Activated CD4-positive, CD25-positive, alpha-beta regulatory T cell treated with anti-CD3 and anti-CD28 coated beads, Interleukin-2, amount 50 U/mL, for 72 hours (primary cell): ENCODE data around the gene TK1.
"Not testable (repeated sequence)": the region's sequence is repeated elsewhere in the genome, so short reads cannot be mapped to it uniquely, and the experiment has no call there.

Source experiments
- DNase-seq: peaks from one replicate; pipeline ENCODE4 v3.0.0; 2021

The TK1 gene, protein sequence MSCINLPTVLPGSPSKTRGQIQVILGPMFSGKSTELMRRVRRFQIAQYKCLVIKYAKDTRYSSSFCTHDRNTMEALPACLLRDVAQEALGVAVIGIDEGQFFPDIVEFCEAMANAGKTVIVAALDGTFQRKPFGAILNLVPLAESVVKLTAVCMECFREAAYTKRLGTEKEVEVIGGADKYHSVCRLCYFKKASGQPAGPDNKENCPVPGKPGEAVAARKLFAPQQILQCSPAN

DNA sequence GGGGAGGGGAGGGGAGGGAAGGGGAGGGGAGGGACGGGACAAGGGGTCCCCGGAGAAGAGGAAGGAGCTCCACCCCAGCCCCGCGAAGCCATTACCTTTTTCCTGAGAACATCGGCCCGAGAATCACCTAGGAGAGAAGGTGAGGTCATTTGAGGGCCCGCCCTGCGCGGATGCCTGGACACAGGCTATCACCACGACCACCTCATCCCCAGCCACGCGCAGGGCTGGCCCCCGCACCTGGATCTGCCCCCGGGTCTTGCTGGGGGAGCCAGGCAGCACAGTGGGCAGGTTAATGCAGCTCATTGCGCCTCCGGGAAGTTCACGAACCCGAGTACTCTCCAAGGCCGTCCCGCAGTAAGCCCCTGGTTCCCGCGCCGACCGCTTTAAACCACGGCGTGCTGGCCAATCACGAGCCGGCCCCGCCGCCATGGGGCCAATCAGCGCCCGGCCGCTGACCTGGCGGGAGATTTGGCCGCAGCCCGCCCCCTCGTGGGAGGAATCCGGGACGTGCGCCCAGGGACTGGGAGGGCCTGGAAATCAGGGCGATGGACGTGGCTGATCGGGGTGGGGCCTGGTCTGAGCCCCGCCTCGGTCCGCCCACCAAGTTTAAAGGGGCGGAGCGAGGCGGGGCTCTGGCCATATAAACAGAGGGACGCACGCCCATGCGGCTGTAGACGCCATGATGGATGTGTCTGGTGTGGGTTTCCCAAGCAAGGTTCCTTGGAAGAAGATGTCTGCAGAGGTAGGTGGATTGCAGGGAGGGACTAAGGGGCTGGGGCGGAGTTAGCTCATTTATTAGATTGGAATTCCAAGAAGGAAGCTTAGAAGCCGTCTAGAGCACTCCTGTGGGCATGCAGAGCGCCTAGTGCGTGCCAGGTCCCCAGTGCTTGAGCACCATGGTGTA is at the start of gene TK1, which contains the start of gene AFMID:
Gene TK1, minus strand, starts transcription at position 361 of the 904 bp plus-strand sequence. Its CDS starts 58 bp downstream, at position 303.
Gene AFMID, plus strand, starts transcription at position 671 of the 904 bp plus-strand sequence. Its CDS starts 9 bp downstream, at position 680.
- peak; percentile 93 for DNase-seq

DNA sequence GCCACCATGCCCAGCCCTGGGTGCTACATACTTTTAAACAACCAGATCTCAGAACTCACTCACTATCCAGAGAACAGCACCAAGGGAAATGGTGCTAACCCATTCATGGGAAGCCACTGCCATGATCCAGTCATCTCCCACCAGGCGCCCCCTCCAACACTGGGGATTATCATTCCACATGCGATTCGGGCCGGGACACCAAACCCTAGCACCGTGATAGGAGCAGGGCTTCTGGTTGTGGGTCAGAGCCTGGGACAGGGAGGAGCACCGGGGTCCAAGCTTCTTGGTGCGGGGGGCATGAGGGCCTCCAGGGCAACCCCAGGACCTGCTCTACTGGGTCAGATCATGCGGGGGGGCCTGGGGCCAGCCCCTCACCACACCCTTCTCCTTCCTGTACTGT is 49.0 kb upstream of the TK1 start:
- DNase-seq: no peak

DNA sequence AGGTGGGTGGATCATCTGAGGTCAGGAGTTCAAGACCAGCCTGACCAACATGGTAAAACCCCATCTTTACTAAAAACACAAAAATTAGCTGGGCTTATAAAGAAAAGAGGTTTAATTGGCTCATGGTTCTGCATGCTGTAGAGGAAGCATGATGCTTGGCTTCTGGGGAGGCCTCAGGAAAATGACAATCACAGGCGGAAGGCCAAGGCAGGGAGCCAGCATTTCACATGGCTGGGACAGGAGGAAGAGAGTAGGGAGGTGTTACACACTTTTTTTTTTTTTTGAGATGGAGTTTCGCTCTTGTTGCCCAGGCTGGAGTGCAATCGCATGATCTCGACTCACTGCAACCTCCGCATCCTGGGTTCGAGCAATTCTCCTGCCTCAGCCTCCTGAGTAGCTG is 48.2 kb upstream of the TK1 start:
- not testable (repeated sequence) for DNase-seq

DNA sequence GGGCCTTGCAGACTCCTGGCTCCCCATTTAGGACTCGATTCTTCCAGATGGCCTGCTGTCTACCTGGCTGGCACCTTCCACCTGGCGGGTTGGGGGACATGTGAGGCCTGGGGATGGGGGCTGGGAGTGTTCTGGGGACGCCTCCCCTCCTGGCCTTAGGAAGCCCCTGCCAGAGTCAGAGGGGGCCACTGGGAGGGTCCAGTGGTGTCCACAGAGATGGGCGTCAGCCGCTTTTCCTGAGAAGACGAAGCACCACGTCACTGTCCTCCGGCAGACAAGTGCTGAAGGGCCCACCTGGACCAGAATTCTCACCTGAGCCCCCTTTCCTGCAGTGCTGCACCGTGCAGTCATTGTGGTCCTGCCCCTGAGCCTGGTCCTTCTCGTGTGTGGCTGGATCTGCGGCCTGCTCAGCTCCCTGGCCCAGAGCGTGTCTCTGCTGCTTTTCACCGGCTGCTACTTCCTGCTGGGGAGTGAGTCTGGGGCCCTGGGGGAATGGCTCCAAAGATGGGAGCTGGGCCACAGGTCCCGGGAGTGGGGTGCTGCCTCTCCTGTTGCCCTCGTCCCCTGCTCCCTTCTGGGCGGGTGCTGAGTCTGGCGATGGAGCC is 47.5 kb upstream of the TK1 start:
- DNase-seq: no peak

DNA sequence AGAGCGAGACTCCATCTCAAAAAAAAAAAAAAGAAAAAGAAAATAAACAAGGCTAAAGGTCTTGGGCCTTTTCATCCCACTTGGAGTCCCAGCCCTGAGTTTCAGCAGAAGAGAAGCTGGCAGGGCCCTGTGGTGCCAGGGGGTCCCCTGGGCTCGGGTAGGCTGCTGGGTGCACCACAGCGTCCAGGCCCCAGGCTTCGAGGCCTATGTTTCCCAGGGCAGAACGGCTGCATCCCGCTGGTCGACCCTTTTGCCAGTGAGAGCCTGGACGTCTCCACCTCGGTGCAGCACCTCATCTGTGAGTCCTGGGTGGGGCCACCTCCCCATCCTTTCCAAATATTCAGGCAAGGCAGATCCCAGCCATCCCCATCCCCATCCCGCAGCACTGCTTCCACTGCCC is 46.8 kb upstream of the TK1 start:
- DNase-seq: no peak

DNA sequence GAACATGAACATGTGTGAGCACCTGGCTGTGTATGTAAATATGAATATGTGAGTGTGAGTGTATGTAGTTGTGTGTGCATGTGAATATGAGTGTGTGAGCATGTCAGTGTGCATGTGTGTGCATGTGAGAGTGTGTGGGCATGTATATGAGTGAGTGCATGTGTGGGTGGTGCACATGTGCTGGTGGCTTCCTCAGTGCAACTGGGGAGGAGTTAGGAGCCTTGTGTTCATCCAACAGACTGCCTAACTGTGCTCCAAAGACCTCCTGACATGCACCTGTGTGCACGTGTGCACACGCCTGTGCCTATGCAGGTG is 46.0 kb upstream of the TK1 start:
- DNase-seq: no peak

DNA sequence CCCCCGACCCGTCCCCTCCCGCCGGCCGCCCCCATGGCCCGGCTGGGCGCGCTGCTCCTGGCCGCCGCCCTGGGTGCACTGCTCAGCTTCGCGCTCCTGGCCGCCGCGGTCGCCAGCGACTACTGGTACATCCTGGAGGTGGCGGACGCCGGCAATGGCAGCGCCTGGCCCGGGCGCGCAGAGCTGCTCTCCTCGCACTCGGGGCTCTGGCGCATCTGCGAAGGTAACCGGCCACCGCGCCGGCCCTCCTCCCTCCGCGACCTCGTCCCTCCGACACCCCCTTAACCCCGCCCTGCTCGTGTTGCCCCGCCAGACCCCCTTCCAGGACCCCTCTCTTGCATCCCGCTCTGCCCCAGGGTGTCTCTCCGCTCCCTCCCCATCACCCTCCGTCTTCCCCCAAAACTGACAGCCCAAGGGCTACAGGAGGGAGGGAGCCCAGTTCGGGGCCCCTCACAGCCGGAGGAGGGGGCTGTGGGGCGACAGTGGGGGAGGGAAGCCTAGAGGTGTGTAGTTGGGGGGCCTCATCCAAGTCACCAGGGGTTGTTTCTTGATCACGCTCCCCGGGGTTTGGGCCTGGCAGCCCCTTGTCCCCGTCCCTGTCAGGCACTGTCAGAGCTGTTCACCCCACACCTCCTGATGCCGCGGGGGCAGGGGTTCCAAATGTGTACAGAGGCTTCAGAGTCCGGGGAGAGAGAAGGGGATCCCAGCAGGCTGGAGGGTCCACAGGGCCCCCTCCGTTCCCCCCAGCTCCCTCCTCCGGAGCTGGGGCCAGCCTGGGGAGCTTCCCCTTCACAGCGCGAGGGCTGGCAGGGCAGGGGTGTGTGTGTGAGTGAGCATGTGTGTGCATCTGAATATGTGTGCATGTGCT is 45.4 kb upstream of the TK1 start:
- no peak for DNase-seq

DNA sequence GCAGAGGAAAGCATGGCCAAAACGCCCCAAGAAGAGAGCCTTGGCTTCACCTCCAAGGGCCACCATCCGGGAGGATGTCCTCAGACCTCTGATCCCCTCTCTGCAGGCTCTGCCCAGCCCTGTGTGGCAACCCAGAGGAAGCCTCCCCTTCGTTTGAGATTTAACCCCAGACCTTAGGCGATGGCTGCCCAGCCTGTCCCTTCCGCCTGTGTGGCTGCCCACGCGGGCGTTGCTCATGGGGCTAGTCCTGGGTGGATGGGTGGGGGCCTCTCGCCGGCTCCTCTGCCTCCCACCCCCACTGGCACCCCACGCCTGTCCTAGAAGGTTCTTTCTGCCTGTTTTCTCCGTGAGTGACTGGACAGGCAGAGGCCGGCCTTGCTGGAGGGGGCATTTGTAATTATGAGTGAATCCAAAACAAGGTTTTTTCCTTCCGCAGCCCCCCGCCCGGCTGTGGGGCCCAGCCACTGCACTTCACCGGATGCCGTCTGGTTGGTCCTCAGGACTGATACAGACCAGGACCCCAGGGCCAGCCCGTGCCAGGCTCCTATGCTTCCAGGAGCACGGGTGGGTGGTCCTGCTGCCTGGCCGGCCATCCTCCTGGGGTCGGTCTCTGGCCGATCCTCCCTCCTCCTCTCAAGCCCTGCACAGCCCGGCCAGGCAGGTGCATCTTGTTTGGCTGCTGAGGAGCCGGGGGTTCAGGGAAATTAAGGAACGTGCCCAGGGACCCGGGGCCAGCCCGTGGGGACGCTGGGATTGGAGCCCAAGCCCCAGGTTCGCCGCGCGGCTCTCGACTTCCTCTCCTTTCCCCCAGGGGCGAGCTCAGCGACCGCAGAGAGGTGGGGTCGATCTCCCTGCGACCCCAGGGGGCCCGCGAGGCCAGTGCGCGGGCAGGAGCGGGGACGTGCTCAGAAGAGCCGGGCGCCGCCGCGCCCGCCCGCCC is 44.4 kb upstream of the TK1 start, which contains the start of gene TMEM235:
Gene TMEM235, plus strand, starts transcription at position 636 of the 940 bp plus-strand sequence. CDS start 393 bp downstream, outside the sequence.
- no peak for DNase-seq

DNA sequence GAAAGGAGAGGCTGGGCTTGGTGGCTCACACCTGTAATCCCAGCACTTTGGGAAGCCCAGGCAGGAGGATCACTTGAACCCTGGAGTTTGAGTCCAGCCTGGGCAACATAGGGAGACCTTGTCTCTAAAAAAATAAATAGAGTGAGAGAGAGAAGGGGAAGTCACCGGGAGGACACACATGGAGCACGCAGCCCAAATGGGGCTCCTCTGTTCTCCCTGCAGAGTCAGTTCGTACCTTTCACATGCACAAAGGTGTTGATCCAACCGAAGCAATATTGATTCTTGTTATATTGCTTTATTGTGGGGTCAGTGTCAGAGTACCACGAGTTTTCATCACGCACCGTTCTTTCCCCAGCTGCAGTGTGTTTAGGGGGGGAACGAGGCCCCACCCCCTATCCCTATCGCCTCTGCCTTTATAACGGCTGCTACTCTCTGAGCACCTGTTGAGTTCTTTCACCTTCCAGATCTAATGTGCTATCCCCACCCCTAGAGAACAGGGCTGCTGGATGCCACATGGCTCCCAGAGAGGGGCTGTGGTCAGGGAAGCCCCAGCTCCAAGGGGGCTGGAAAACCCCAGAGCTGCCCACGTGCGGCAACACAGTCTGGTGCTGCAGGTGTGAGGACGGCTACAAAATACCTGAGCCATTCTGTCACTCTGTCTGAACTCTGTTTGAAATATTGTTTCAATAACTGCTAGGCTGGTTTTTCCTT is 43.6 kb upstream of the TK1 start:
- no peak for DNase-seq

DNA sequence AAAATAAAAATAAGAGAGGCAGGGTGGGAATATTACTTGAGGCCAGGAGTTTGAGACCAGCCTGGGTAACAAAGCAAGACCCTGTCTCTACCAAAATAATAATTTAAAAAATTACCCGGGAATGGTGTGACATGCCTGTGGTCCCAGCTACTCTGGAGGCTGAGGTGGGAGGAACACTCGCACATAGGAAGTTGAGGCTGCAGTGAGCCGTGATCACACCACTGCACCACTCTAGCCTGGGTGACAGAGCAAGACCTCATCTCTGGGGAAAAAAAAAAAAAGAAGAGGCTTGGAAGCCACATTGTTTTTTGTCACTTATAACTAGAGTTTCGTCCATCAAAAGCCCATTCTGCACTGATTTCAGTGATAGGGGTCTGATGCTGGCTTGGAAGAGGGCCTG is 41.3 kb upstream of the TK1 start:
- DNase-seq: no peak

DNA sequence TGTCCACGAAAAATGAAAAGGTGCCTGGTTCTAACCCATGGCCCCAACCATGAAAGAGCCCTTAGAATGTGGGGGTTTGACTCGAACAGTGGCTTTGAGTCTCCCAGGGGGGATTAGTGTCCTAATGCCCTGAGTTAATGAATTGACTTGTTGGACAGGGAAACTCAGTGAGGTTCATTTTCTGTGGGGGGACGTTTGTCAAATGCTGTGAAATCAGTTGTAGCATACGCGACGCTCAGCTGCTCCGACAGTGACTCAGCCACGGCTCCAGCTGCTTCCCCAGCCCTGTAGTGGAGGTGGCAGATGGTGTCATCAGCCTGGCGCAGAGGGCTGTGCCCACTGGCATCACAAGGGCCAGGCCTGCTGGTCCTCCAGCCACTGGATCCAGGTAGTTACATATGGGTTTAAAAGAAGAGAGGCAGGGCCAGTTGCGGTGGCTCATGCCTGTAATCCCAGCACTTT is 40.6 kb upstream of the TK1 start:
- no peak for DNase-seq

DNA sequence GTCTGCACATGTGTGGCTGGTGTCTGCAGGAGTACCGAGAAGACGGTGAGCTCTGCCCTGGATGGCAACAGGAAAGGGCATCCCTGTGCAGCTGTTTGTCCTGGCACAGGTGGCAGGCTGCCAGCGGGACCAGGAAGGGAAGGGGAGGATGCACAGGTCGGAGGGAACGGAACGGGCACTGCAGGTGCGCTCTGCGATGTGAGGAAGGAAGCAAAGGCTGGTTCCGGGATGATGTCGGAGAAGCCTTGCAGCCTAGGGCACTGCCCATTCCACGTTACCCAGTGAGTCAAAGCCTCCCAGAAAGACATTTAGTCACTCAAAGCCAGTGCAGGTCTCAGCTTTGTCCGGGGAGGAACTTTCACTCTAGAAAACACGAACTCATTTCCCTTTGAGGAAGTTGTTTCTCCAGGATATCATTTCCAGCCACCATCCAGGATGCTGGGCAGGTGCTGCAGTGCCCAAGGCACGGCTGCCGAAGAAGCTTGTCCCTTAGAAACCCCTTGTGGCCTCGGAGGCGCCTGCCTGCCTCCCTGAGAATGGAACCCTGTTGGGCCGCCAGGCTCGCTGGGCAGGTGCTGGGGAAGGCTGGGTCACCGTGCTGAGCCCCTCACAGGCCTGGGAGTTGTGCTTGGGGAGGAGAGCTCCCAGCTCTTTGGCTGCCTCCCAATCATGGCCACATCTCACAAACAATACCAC is 40.1 kb upstream of the TK1 start:
- no peak for DNase-seq

DNA sequence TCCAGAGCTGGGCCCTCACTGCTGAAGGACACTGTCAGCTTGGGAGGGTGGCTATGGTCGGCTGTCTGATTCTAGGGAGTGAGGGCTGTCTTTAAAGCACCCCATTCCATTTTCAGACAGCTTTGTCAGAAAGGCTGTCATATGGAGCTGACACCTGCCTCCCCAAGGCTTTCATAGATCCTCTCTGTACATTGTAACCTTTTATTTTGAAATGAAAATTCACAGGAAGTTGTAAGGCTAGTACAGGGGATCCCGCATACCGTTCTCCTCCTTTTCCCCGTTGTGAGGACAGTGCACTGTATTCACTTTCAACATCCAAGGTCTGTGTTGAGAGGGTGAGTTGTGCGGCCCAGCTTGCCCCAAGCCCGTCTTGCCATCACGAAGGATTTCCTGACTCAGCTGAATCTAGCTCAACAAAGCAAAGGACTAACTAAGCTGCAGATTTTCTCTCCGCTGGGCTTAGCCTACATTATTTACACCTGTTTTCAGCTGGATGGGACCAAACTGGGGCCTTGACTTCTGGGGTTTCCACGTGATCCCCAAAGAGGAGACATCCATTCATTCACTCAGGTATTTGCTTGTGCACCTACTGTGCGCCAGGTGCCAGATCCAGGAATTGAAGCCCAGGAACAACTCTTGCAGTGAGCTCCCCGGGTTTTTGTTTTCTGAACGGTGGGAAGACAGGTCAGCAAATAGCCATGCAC is 39.4 kb upstream of the TK1 start:
- no peak for DNase-seq

DNA sequence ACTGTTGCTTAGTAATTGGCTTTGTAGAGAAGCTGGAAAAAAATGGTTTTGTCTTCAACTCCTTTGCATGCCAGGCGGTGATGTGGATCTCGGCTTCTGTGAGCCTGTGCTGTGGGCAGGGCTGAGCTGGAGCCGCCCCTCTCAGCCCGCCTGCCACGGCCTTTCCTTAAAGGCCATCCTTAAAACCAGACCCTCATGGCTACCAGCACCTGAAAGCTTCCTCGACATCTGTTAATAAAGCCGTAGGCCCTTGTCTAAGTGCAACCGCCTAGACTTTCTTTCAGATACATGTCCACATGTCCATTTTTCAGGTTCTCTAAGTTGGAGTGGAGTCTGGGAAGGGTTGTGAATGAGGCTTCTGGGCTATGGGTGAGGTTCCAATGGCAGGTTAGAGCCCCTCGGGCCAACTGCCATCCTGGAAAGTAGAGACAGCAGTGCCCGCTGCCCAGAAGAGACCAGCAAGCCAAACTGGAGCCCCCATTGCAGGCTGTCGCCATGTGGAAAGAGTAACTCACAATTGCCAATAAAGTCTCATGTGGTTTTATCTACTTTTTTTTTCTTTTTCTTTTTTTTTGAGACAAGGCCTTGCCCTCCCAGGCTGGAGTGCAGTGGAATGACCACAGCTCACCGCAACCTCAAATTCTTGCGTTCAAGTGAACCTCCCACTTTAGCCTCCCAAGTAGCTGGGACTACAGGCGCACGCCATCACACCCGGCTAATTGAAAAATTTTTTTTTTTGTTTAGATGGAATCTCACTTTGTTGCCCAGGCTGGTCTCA is 38.4 kb upstream of the TK1 start:
- DNase-seq: no peak

DNA sequence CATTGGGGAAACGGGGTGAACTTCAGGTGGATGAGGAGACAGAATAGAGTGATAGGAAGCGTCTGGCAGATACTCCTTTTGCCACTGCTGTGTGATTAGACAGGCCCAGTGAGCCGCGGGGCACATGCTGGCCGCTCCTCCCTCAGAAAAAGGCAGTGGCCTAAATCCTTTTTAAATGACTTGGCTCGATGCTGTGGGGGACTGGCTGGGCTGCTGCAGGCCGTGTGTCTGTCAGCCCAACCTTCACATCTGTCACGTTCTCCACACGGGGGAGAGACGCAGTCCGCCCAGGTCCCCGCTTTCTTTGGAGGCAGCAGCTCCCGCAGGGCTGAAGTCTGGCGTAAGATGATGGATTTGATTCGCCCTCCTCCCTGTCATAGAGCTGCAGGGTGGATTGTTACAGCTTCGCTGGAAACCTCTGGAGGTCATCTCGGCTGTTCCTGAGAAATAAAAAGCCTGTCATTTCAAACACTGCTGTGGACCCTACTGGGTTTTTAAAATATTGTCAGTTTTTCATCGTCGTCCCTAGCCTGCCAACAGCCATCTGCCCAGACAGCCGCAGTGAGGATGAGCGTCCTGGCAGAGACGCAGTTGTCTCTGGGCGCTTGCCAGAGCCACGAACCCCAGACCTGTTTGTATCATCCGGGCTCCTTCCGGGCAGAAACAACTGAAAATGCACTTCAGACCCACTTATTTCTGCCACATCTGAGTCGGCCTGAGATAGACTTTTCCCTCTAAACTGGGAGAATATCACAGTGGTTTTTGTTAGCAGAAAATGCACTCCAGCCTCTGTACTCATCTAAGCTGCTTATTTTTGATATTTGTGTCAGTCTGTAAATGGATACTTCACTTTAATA is 37.6 kb upstream of the TK1 start:
- DNase-seq: no peak

DNA sequence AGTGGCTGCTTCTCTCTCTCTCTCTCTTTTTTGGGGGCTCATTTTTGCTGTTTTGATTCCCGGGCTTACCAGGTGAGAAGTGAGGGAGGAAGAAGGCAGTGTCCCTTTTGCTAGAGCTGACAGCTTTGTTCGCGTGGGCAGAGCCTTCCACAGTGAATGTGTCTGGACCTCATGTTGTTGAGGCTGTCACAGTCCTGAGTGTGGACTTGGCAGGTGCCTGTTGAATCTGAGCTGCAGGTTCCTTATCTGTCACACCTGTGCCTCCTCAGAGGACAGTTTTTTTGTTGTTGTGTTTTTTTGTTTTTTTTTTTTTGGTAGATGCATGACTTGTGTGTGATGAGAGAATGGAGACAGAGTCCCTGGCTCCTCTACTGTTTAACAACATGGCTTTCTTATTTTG is 36.9 kb upstream of the TK1 start:
- DNase-seq: no peak

DNA sequence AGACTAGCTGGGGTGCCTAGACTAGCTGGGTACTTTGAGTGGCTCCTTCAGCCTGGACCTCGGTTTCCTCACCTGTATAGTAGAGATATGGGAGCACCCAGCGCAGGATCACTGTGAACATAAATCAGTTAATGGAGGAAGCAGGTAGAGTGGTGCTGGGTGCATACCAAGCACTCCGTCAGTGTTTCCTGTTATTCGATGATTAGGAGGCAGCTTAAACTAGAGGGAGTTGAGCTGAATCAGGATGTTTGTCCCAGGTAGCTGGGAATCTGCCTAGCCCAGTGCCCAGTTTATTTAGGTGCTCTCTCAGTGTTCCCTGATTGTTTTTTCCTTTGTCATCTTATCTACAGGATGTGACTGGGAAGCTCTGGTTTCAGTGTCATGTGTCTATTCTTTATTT is 36.2 kb upstream of the TK1 start:
- no peak for DNase-seq
